K562 (cell line): Measurements from ENCODE around the gene ANO9. TPM values are rescaled to one million over a fixed set of nuclear protein-coding genes. Genes with fewer than 3 reads are reported as not detected.

Source experiments
- CAMTA2 ChIP-seq: fragments of 250-450 bp; sonication (Bioruptor Pico); conservative IDR thresholded peaks from 2 replicates; pipeline ENCODE4 v1.5.1; 2022
- CREB1 ChIP-seq, 2 experiments: sonication (generic) in 1 of 2; formaldehyde crosslinking in 1 of 2; IDR thresholded peaks; 2 replicates each; pipeline versions ENCODE4 v1.6.1 to v1.8.0; 2012 to 2022; ENCODE audit warnings: inconsistent platforms in 1 of 2, mild to moderate bottlenecking in 1 of 2, missing genetic modification reagents in 1 of 2, moderate library complexity in 1 of 2
- ETV1 ChIP-seq: fragments of 450-650 bp; conservative IDR thresholded peaks from 2 replicates; pipeline ENCODE4 v1.6.1; 2016; ENCODE audit warnings: missing genetic modification characterization, control low read depth, low read depth, missing compliant biosample characterization
- EZH2 ChIP-seq: IDR thresholded peaks from 2 replicates; pipeline ENCODE4 v1.6.1; 2012; ENCODE audit warnings: low read depth, mild to moderate bottlenecking, inconsistent platforms, low read length, borderline replicate concordance
- LARP7 ChIP-seq: fragments of 450-650 bp; IDR thresholded peaks from 2 replicates; pipeline ENCODE4 v1.6.1; 2016
- MED1 ChIP-seq: sonication (generic); formaldehyde crosslinking; IDR thresholded peaks from 2 replicates; pipeline ENCODE4 v1.8.1; 2023; ENCODE audit warnings: missing genetic modification reagents, borderline replicate concordance
- PRPF4 ChIP-seq: fragments of 200-400 bp; formaldehyde crosslinking; IDR thresholded peaks from one replicate; pipeline ENCODE4 v1.6.1; 2017; ENCODE audit warnings: low read length, low read depth, mild to moderate bottlenecking; ENCODE audit not compliant: insufficient read depth, poor library complexity, severe bottlenecking
- RFX5 ChIP-seq: IDR thresholded peaks from 2 replicates; pipeline ENCODE4 v1.6.1; 2011; ENCODE audit warnings: low read depth, mild to moderate bottlenecking, improper control_type of control experiment, low read length
- STAT5A ChIP-seq: IDR thresholded peaks from 2 replicates; pipeline ENCODE4 v1.6.1; 2012; ENCODE audit warnings: low read length, inconsistent platforms, borderline replicate concordance
- polyA plus RNA-seq, 8 experiments: library from polyadenylated mRNA; depleted of rRNA in 4 of 8; stranded (reverse) in 5 of 8; unstranded in 3 of 8; fragments of >200 nt; fragmentation: Nextera tagmentation in 2 of 8; fragmentation: Illumina TruSeq in 1 of 8; extraction: Ambion mirVana in 2 of 8; extraction: Trizol in 1 of 8; gene quantifications; 2 replicates each; pipeline versions ENCODE4 v1.2.1 to v1.2.3, GENCODE V29; 2011 to 2014; ENCODE audit warnings: inconsistent platforms in 1 of 8, missing spikeins in 1 of 8
- total RNA-seq, 7 experiments: library from RNA; depleted of rRNA in 6 of 7; stranded (reverse); fragments of >200 nt in 6 of 7; fragmentation: Illumina TruSeq in 2 of 7; extraction: Trizol in 2 of 7; gene quantifications; 2 replicates each; pipeline versions ENCODE4 v1.2.1 to v1.2.3, GENCODE V29; 2011 to 2021; ENCODE audit warnings: low replicate concordance in 1 of 7
- TF ChIP-seq, protein P1 (sequence below): fragments of 250-450 bp; sonication (Bioruptor Pico); IDR thresholded peaks from 2 replicates; pipeline ENCODE4 v1.4.0; 2020; ENCODE audit warnings: mild to moderate bottlenecking, moderate library complexity
- TF ChIP-seq, protein P2 (sequence below): fragments of 250-450 bp; sonication (Bioruptor Pico); IDR thresholded peaks from 2 replicates; pipeline ENCODE4 v1.8.0; 2021; ENCODE audit warnings: moderate library complexity, mild to moderate bottlenecking, inconsistent platforms
- TF ChIP-seq, protein P3 (sequence below): IDR thresholded peaks from 2 replicates; pipeline ENCODE4 v1.6.1; 2012; ENCODE audit warnings: low read depth, low read length, improper control_type of control experiment, borderline replicate concordance
- TF ChIP-seq, protein P4 (sequence below), 2 experiments: fragments of 450-650 bp in 1 of 2; IDR thresholded peaks; 2 replicates each; pipeline ENCODE4 v1.6.1; 2011 to 2017; ENCODE audit warnings: low read depth in 2 of 2, antibody characterized with exemption in 1 of 2, borderline replicate concordance in 1 of 2, low read length in 1 of 2, mild to moderate bottlenecking in 1 of 2, mixed read lengths in 1 of 2; ENCODE audit not compliant: control insufficient read depth in 1 of 2

ANO9 gene
- total and polyA plus RNA-seq, 9 of the 15 experiments (the other 6 are each of a cell fraction or from before 2014, with no cell fraction given): 0.20 to 14.5 (median 4.5) TPM

DNA sequence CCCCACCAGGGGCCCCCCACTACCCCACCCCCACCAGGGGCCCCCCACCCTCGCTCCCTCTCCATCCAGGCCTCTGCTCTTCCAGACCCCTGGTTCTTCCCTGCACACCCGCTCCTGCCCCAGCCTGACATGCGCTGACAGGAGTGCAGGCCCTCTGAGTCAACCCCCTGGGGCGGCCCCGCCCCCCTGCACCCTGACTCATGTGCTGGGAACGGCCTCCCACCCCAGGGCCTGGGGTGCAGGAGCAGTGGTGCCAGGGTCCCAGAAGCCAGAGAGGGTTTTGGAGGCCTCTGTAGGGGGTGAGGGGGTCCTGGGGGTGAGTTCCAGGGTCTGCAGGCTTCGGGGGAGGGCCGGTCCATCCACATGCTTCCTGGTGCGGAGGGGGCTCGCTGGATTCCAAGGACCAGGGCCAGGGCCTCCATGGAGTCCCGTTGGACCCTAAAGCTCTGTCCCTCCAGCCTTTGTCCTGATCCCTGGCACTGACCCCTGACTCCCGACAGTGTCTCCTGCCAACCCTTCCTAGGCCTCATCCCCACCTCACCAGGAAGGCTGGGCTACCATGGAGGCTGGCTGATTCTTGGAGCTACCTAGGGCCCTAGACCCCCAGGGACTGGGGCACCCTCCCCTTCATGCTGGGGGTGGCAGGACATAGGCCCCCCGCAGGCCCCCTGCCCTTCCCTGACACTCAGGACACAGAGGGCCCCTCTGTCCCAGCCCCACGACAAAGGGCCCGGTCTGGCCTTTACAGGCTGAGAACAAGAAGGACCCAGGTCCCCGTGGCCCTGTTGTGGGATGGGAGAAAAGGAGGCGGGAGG is 48.4 kb downstream of the ANO9 start (continued):
- TF ChIP-seq, protein P1, sequence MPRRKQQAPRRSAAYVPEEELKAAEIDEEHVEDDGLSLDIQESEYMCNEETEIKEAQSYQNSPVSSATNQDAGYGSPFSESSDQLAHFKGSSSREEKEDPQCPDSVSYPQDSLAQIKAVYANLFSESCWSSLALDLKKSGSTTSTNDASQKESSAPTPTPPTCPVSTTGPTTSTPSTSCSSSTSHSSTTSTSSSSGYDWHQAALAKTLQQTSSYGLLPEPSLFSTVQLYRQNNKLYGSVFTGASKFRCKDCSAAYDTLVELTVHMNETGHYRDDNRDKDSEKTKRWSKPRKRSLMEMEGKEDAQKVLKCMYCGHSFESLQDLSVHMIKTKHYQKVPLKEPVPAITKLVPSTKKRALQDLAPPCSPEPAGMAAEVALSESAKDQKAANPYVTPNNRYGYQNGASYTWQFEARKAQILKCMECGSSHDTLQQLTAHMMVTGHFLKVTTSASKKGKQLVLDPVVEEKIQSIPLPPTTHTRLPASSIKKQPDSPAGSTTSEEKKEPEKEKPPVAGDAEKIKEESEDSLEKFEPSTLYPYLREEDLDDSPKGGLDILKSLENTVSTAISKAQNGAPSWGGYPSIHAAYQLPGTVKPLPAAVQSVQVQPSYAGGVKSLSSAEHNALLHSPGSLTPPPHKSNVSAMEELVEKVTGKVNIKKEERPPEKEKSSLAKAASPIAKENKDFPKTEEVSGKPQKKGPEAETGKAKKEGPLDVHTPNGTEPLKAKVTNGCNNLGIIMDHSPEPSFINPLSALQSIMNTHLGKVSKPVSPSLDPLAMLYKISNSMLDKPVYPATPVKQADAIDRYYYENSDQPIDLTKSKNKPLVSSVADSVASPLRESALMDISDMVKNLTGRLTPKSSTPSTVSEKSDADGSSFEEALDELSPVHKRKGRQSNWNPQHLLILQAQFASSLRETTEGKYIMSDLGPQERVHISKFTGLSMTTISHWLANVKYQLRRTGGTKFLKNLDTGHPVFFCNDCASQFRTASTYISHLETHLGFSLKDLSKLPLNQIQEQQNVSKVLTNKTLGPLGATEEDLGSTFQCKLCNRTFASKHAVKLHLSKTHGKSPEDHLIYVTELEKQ (CRISPR knock-in tag): no peak
- TF ChIP-seq, protein P2, sequence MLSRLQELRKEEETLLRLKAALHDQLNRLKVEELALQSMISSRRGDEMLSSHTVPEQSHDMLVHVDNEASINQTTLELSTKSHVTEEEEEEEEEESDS: no peak
- TF ChIP-seq RFX5: no peak
- TF ChIP-seq MED1 (CRISPR knock-in tag): no peak
- TF ChIP-seq EZH2: no peak
- TF ChIP-seq CREB1 (IDR thresholded peaks at IDR 0.05): no peak; the same call in 1 of the 2 replicates
- TF ChIP-seq CREB1 (CRISPR knock-in tag; IDR thresholded peaks at IDR 0.05): no peak
- TF ChIP-seq STAT5A: no peak
- TF ChIP-seq, protein P3, sequence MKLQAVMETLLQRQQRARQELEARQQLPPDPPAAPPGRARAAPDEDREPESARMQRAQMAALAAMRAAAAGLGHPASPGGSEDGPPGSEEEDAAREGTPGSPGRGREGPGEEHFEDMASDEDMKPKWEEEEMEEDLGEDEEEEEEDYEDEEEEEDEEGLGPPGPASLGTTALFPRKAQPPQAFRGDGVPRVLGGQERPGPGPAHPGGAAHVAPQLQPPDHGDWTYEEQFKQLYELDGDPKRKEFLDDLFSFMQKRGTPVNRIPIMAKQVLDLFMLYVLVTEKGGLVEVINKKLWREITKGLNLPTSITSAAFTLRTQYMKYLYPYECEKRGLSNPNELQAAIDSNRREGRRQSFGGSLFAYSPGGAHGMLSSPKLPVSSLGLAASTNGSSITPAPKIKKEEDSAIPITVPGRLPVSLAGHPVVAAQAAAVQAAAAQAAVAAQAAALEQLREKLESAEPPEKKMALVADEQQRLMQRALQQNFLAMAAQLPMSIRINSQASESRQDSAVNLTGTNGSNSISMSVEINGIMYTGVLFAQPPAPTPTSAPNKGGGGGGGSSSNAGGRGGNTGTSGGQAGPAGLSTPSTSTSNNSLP: no peak
- TF ChIP-seq CAMTA2 (CRISPR knock-in tag): no peak
- TF ChIP-seq, protein P4, sequence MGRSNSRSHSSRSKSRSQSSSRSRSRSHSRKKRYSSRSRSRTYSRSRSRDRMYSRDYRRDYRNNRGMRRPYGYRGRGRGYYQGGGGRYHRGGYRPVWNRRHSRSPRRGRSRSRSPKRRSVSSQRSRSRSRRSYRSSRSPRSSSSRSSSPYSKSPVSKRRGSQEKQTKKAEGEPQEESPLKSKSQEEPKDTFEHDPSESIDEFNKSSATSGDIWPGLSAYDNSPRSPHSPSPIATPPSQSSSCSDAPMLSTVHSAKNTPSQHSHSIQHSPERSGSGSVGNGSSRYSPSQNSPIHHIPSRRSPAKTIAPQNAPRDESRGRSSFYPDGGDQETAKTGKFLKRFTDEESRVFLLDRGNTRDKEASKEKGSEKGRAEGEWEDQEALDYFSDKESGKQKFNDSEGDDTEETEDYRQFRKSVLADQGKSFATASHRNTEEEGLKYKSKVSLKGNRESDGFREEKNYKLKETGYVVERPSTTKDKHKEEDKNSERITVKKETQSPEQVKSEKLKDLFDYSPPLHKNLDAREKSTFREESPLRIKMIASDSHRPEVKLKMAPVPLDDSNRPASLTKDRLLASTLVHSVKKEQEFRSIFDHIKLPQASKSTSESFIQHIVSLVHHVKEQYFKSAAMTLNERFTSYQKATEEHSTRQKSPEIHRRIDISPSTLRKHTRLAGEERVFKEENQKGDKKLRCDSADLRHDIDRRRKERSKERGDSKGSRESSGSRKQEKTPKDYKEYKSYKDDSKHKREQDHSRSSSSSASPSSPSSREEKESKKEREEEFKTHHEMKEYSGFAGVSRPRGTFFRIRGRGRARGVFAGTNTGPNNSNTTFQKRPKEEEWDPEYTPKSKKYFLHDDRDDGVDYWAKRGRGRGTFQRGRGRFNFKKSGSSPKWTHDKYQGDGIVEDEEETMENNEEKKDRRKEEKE (IDR thresholded peaks at IDR 0.05; ENCODE audit: borderline replicate concordance in 1 of 2, control insufficient read depth in 1 of 2, low read depth in 2 of 2, low read length in 1 of 2): no peak
- TF ChIP-seq LARP7: no peak
- no peak for TF ChIP-seq PRPF4
- no peak for TF ChIP-seq ETV1 (tag)
